ENCODE measurements around the gene PRPF19. TPM values are rescaled to one million over a fixed set of nuclear protein-coding genes. Genes with fewer than 3 reads are reported as not detected.

The PRPF19 gene
- total and polyA plus RNA-seq, 4 donors: 49.0 to 115 (median 77.4) TPM

DNA sequence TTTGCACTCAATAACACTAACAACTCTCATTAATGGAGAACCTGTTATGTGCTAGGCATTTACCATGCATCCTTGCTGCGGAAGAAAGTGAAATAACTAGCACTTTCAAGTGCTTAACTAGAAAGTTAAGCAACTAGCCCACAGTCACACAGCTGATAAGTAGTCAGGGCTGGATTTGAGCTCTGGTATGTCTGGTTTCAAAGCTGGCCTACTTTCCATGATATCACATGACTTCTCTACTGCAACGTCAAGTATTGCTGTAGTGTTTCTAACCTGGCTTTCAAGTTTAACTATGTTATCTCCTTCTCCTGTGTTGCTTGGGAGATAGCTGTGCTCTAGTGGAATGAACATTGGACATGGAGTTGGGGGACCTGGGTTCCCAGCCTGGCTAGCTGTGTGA lies 33.5 kb upstream of the PRPF19 start:
- Histone ChIP-seq H3K9me3 (ENCODE audit: control insufficient read depth, insufficient read depth, low read length) (no peaks in the 10 kb centered on the region), H3K27me3 (ENCODE audit: control insufficient read depth, insufficient read depth, low read length) (peaks cover 17% of the 10 kb centered on the region), H3K36me3 (ENCODE audit: control insufficient read depth, insufficient read depth, low read length) (peaks cover 33% of the 10 kb centered on the region), H3K4me3 (ENCODE audit: low read depth, low read length) (no peak overlapping the region), H3K4me1 (ENCODE audit: control insufficient read depth, insufficient read depth, low read length) (peaks cover 23% of the 10 kb centered on the region), H3K27ac (ENCODE audit: low read depth, low read length) (no peak overlapping the region)
- no peak for DNase-seq (ENCODE audit: low read depth in 4 of 6, low spot score in 6 of 6)
- 100% methylated on average over 1 of the region's 2 CpGs for WGBS (ENCODE audit: insufficient coverage)

DNA sequence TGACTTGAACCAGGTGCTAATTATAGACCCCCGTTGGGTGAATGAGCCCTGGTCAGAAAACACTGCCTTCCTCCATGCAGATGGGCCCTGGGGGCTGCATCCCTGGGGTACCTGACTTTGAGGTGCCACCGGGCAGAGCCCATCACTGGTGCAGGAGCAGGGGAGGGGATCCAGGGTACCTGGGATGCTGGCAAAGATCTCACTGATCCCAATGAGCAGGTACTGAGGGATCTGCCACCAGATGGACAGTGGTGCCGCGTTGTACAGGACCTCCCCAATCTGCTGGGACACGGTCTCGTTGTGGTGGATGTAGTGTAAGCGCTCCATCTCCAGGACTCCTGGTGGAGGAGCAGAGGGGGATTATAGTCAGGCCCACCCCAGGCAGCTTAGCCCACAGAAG lies 32.9 kb upstream of the PRPF19 start:
- H3K4me1 ChIP-seq (ENCODE audit: control insufficient read depth, insufficient read depth, low read length): peaks cover 23% of the 10 kb centered on the region
- WGBS (ENCODE audit: insufficient coverage): 94% methylated on average over 7 of the region's 7 CpGs

GRCh38 chr11:60938500-60938899 lies 32.1 kb upstream of the PRPF19 start:
- H3K27me3 ChIP-seq (ENCODE audit: control insufficient read depth, insufficient read depth, low read length): peaks cover 14% of the 10 kb centered on the region
- H3K4me3 ChIP-seq (ENCODE audit: low read depth, low read length): no peak overlapping the region
- peaks cover 22% of the 10 kb centered on the region for H3K4me1 ChIP-seq (ENCODE audit: control insufficient read depth, insufficient read depth, low read length)
- DNase-seq (ENCODE audit: low read depth in 4 of 6, low spot score in 6 of 6): no peak
- WGBS (ENCODE audit: insufficient coverage): 59% methylated on average over 9 of the region's 9 CpGs
- H3K9me3 ChIP-seq (ENCODE audit: control insufficient read depth, insufficient read depth, low read length): no peaks in the 10 kb centered on the region
- H3K36me3 ChIP-seq (ENCODE audit: control insufficient read depth, insufficient read depth, low read length): peaks cover 46% of the 10 kb centered on the region
- H3K27ac ChIP-seq (ENCODE audit: low read depth, low read length): no peak overlapping the region

More for the DNA sequence above, 32.9 kb upstream of the PRPF19 start:
- no peak overlapping the region for H3K4me3 ChIP-seq (ENCODE audit: low read depth, low read length)
- H3K36me3 ChIP-seq (ENCODE audit: control insufficient read depth, insufficient read depth, low read length): peaks cover 38% of the 10 kb centered on the region
- H3K9me3 ChIP-seq (ENCODE audit: control insufficient read depth, insufficient read depth, low read length): no peaks in the 10 kb centered on the region
- no peak for DNase-seq (ENCODE audit: low read depth in 4 of 6, low spot score in 6 of 6)
- H3K27me3 ChIP-seq (ENCODE audit: control insufficient read depth, insufficient read depth, low read length): peaks cover 14% of the 10 kb centered on the region
- no peak overlapping the region for H3K27ac ChIP-seq (ENCODE audit: low read depth, low read length)

DNA sequence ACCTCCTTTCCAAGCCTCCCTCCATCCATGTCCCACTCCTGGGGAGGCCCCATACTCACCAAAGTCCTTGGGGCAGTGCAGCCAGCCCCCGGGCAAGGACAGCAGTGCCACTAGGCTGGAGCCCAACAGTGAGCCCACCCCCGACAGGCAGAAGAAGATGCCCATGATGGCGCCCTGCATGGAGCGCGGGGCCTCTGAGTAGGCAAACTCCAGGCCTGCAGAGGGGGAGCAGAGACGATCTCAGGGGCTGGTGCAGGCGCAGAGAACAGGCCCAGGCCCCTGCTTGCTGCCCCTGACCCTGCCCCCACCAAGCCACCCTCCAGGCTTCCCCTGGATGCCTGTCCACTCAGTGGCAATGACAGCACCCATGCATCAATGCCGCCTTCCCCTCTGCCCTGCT lies 31.4 kb upstream of the PRPF19 start:
- no peak for DNase-seq (ENCODE audit: low read depth in 4 of 6, low spot score in 6 of 6)
- peaks cover 14% of the 10 kb centered on the region for H3K27me3 ChIP-seq (ENCODE audit: control insufficient read depth, insufficient read depth, low read length)
- no peak overlapping the region for H3K27ac ChIP-seq (ENCODE audit: low read depth, low read length)
- peaks cover 53% of the 10 kb centered on the region for H3K36me3 ChIP-seq (ENCODE audit: control insufficient read depth, insufficient read depth, low read length)
- H3K4me1 ChIP-seq (ENCODE audit: control insufficient read depth, insufficient read depth, low read length): peaks cover 19% of the 10 kb centered on the region
- no peaks in the 10 kb centered on the region for H3K9me3 ChIP-seq (ENCODE audit: control insufficient read depth, insufficient read depth, low read length)
- H3K4me3 ChIP-seq (ENCODE audit: low read depth, low read length): no peak overlapping the region
- WGBS (ENCODE audit: insufficient coverage): 93% methylated on average over 8 of the region's 8 CpGs

DNA sequence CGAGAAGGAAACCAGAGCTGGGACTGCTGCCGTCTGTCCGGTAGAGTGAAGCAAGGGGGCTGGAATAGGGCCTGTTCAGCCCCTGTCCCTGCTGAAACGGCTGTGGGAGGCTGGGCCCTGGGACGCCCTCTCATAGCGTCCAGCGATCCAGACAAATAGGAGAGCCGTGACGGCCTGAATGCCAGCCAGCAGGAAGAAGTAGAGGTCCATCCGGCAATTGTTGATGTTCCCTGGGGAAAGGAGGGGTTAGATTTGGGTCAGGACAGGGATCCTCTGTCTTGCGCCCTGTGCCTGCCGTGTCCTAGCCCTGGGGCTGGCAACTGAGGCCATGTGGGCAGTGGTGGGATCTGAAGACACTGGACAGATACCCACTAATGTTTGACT lies 30.8 kb upstream of the PRPF19 start:
- H3K27ac ChIP-seq (ENCODE audit: low read depth, low read length): no peak overlapping the region
- peaks cover 57% of the 10 kb centered on the region for H3K36me3 ChIP-seq (ENCODE audit: control insufficient read depth, insufficient read depth, low read length)
- no peak for DNase-seq (ENCODE audit: low read depth in 4 of 6, low spot score in 6 of 6)
- peaks cover 13% of the 10 kb centered on the region for H3K27me3 ChIP-seq (ENCODE audit: control insufficient read depth, insufficient read depth, low read length)
- WGBS (ENCODE audit: insufficient coverage): 69% methylated on average over 12 of the region's 12 CpGs
- H3K9me3 ChIP-seq (ENCODE audit: control insufficient read depth, insufficient read depth, low read length): no peaks in the 10 kb centered on the region
- peaks cover 20% of the 10 kb centered on the region for H3K4me1 ChIP-seq (ENCODE audit: control insufficient read depth, insufficient read depth, low read length)
- H3K4me3 ChIP-seq (ENCODE audit: low read depth, low read length): no peak overlapping the region

DNA sequence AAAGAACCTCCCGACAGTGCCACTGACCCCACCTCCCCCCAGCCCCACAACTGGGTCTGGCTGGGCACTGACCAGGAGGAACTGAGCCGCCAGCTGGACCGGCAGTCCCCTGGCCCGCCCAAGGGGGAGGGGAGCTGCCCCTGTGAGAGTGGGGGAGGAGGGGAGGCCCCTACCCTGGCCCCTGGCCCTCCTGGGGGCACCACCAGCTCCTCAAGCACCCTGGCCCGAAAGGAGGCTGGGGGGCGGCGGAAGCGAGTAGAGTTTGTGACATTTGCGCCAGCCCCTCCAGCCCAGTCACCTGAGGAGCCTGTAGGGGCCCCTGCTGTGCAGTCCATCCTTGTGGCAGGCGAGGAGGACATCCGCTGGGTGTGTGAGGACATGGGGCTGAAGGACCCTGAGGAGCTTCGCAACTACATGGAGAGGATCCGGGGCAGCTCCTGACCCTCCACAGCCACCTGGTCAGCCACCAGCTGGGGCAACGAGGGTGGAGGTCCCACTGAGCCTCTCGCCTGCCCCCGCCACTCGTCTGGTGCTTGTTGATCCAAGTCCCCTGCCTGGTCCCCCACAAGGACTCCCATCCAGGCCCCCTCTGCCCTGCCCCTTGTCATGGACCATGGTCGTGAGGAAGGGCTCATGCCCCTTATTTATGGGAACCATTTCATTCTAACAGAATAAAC lies 30.2 kb upstream of the PRPF19 start:
- Histone ChIP-seq H3K9me3 (ENCODE audit: control insufficient read depth, insufficient read depth, low read length) (no peaks in the 10 kb centered on the region), H3K4me1 (ENCODE audit: control insufficient read depth, insufficient read depth, low read length) (peaks cover 16% of the 10 kb centered on the region), H3K27ac (ENCODE audit: low read depth, low read length) (no peak overlapping the region), H3K27me3 (ENCODE audit: control insufficient read depth, insufficient read depth, low read length) (peaks cover 9% of the 10 kb centered on the region), H3K36me3 (ENCODE audit: control insufficient read depth, insufficient read depth, low read length) (peaks cover 63% of the 10 kb centered on the region), H3K4me3 (ENCODE audit: low read depth, low read length) (no peak overlapping the region)
- no peak for DNase-seq (ENCODE audit: low read depth in 4 of 6, low spot score in 6 of 6)
- 86% methylated on average over 11 of the region's 18 CpGs for WGBS (ENCODE audit: insufficient coverage)

GRCh38 chr11:60935676-60936442 lies 29.5 kb upstream of the PRPF19 start:
- no peak for DNase-seq (ENCODE audit: low read depth in 4 of 6, low spot score in 6 of 6)
- Histone ChIP-seq H3K27me3 (ENCODE audit: control insufficient read depth, insufficient read depth, low read length) (peaks cover 4% of the 10 kb centered on the region), H3K4me3 (ENCODE audit: low read depth, low read length) (no peak overlapping the region), H3K4me1 (ENCODE audit: control insufficient read depth, insufficient read depth, low read length) (peaks cover 20% of the 10 kb centered on the region), H3K36me3 (ENCODE audit: control insufficient read depth, insufficient read depth, low read length) (peaks cover 70% of the 10 kb centered on the region), H3K9me3 (ENCODE audit: control insufficient read depth, insufficient read depth, low read length) (no peaks in the 10 kb centered on the region), H3K27ac (ENCODE audit: low read depth, low read length) (no peak overlapping the region)
- 84% methylated on average over 8 of the region's 27 CpGs for whole genome bisulfite sequencing (ENCODE audit: insufficient coverage)

- Histone ChIP-seq H3K27me3 (ENCODE audit: control insufficient read depth, insufficient read depth, low read length) (peaks cover 1% of the 10 kb centered on the region), H3K4me3 (ENCODE audit: low read depth, low read length) (no peak overlapping the region), H3K4me1 (ENCODE audit: control insufficient read depth, insufficient read depth, low read length) (peaks cover 20% of the 10 kb centered on the region), H3K27ac (ENCODE audit: low read depth, low read length) (no peak overlapping the region), H3K9me3 (ENCODE audit: control insufficient read depth, insufficient read depth, low read length) (no peaks in the 10 kb centered on the region), H3K36me3 (ENCODE audit: control insufficient read depth, insufficient read depth, low read length) (peaks cover 79% of the 10 kb centered on the region)
- WGBS (ENCODE audit: insufficient coverage): 98% methylated on average over 21 of the region's 21 CpGs
- no peak for DNase-seq (ENCODE audit: low read depth in 4 of 6, low spot score in 6 of 6)
Measured at GRCh38 chr11:60934790-60935605, 28.6 kb upstream of the PRPF19 start.

DNA sequence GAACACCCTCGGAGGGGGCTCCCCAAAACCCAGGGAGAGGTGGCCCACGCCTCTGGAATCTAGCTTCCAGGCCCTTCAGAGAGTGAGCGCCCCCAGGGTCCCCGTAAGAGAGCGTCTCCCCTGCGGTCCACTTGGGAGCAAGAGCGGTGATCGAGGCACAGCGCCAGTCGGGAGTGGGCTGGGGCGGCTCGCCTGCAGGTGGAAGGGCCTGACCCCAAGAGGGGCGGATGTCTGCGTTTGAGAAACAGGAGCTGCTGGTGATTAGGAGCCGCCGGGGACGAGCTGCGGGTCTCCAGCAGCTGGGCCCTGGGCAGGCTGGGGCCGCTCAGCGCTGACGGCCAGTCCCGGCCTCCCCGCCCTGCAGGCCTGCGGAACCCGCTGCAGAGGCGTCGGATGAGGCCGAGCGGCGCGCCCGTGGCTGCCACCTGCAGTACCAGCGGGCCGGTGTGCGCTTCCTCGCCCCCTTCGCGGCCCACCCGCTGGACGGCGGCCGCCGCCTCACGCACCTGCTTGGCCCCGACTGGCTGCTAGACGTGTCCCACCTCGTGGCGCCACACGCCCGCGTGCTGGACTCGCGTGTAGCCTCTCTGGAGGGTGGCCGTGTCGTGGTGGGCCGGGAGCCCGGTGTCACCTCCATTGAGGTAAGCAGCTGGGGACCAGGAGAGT lies 27.9 kb upstream of the PRPF19 start:
- H3K9me3 ChIP-seq (ENCODE audit: control insufficient read depth, insufficient read depth, low read length): no peaks in the 10 kb centered on the region
- H3K27ac ChIP-seq (ENCODE audit: low read depth, low read length): no peak overlapping the region
- peaks cover 85% of the 10 kb centered on the region for H3K36me3 ChIP-seq (ENCODE audit: control insufficient read depth, insufficient read depth, low read length)
- H3K4me3 ChIP-seq (ENCODE audit: low read depth, low read length): no peak overlapping the region
- peaks cover 17% of the 10 kb centered on the region for H3K4me1 ChIP-seq (ENCODE audit: control insufficient read depth, insufficient read depth, low read length)
- no peaks in the 10 kb centered on the region for H3K27me3 ChIP-seq (ENCODE audit: control insufficient read depth, insufficient read depth, low read length)
- no peak for DNase-seq (ENCODE audit: low read depth in 4 of 6, low spot score in 6 of 6)
- 94% methylated on average over 55 of the region's 57 CpGs for WGBS (ENCODE audit: insufficient coverage)

Data from spinal cord (tissue), 10 donors.